ENCODE measurements around the gene CTSZ.

The CTSZ gene

DNA sequence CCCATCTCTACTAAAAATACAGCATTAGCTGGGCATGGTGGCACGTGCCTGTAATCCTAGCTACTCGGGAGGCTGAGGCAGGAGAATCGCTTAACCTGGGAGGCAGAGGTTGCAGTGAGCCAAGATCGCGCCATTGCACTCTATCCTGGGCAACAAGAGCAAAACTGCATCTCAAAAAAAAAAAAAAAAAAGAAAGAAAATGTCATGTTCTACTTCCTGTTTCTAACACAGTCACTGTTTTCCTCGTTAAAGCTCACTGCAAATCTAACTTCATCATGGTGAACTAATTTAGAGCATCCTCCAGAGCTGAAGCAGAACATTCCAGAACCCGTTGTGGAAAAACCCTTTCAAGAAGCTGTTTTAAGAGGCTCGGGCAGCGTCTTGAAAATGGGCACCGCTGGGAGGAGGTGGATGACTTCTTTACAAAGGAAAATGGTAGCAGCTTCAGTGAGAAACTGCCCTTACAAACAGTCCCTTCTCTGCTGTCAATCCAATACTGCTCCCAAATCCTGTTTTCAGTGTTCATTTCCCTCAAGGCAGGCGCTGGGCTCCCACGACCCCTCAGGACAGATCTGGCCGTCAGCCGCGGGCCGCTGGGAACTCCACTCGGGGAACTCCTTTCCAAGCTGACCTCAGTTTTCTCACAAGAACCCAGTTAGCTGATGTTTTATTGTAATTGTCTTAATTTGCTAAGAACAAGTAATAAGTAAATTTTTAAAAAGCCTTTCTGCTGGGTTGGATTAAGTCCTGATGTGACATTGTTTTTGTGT, 12.5 kb downstream of the CTSZ start:
- DNase-seq = no peak
- H3K36me3 ChIP-seq (ENCODE audit: insufficient read depth, low read length) = peaks cover 66% of the 10 kb centered on the region
- H3K4me2 ChIP-seq (ENCODE audit: insufficient read depth, low read length) = no peak overlapping the region
- H3K27ac ChIP-seq (ENCODE audit: low read length) = no peak overlapping the region
- H3K4me3 ChIP-seq (ENCODE audit: low read depth in 1 of 2, low read length in 2 of 2) = no peak overlapping the region
- H2AFZ ChIP-seq (ENCODE audit: low read depth, low read length) = no peak overlapping the region
- no peaks in the 10 kb centered on the region for H3K27me3 ChIP-seq (ENCODE audit: insufficient read depth, low read length, poor library complexity)
- ATAC-seq (ENCODE audit: insufficient read depth, low read depth) = no peak
- TF ChIP-seq EZH2 (IDR thresholded peaks at IDR 0.05; ENCODE audit: borderline replicate concordance, low read depth, low read length, severe bottlenecking) (no peak), CTCF (IDR thresholded peaks at IDR 0.05; ENCODE audit: borderline replicate concordance, extremely low read depth, low read length, poor library complexity, severe bottlenecking) (no peak)
- H3K4me1 ChIP-seq (ENCODE audit: insufficient read depth, low read length) = no peaks in the 10 kb centered on the region
- H3K9ac ChIP-seq (ENCODE audit: low read depth, low read length) = no peak overlapping the region
- H3K79me2 ChIP-seq (ENCODE audit: insufficient read depth, low read length) = no peaks in the 10 kb centered on the region
- H4K20me1 ChIP-seq (ENCODE audit: insufficient read depth, low read length) = peaks cover 14% of the 10 kb centered on the region; the same call in 1 of the 2 replicates
- no peaks in the 10 kb centered on the region for H3K9me3 ChIP-seq (ENCODE audit: insufficient read depth, low read length, severe bottlenecking)

- peaks cover 18% of the 10 kb centered on the region; the same call in 1 of the 2 replicates for H4K20me1 ChIP-seq (ENCODE audit: insufficient read depth, low read length)
- H3K9me3 ChIP-seq (ENCODE audit: insufficient read depth, low read length, severe bottlenecking) = no peaks in the 10 kb centered on the region
- no peak overlapping the region for H3K9ac ChIP-seq (ENCODE audit: low read depth, low read length)
- peaks cover 76% of the 10 kb centered on the region for H3K36me3 ChIP-seq (ENCODE audit: insufficient read depth, low read length)
- no peak overlapping the region for H3K27ac ChIP-seq (ENCODE audit: low read length)
- no peak overlapping the region for H3K4me3 ChIP-seq (ENCODE audit: low read depth in 1 of 2, low read length in 2 of 2)
- TF ChIP-seq EZH2 (IDR thresholded peaks at IDR 0.05; ENCODE audit: borderline replicate concordance, low read depth, low read length, severe bottlenecking) (no peak), CTCF (IDR thresholded peaks at IDR 0.05; ENCODE audit: borderline replicate concordance, extremely low read depth, low read length, poor library complexity, severe bottlenecking) (no peak)
- DNase-seq = no peak
- no peak overlapping the region for H3K4me2 ChIP-seq (ENCODE audit: insufficient read depth, low read length)
- H2AFZ ChIP-seq (ENCODE audit: low read depth, low read length) = no peak overlapping the region
- H3K4me1 ChIP-seq (ENCODE audit: insufficient read depth, low read length) = no peaks in the 10 kb centered on the region
- no peaks in the 10 kb centered on the region for H3K79me2 ChIP-seq (ENCODE audit: insufficient read depth, low read length)
- H3K27me3 ChIP-seq (ENCODE audit: insufficient read depth, low read length, poor library complexity) = no peaks in the 10 kb centered on the region
- ATAC-seq (ENCODE audit: insufficient read depth, low read depth) = no peak
Observed at GRCh38 chr20:58993332-58994248, 13.5 kb downstream of the CTSZ start.

DNA sequence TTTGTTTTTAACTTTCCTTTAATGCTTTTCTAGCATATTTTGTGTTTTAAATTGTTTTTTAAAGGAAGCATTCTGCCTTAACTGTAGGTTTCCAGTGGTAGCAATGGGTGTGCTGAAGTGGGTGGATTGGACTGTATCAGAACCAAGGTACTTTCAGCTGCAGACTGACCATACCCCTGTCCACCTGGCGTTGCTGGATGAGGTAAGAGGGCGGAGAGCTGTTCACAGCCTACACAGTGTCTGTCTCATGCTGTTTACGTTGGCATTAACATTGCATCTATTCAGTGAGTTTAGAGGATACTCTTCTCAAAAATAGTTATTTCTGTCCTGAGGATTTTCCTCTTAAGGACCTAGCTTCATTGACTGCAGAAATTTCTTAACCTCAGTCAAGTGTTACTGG, 14.1 kb downstream of the CTSZ start:
- ATAC-seq (ENCODE audit: insufficient read depth, low read depth) = no peak
- Histone ChIP-seq H3K4me1 (ENCODE audit: insufficient read depth, low read length) (no peaks in the 10 kb centered on the region), H3K4me2 (ENCODE audit: insufficient read depth, low read length) (no peak overlapping the region), H3K79me2 (ENCODE audit: insufficient read depth, low read length) (no peaks in the 10 kb centered on the region), H3K27ac (ENCODE audit: low read length) (no peak overlapping the region), H2AFZ (ENCODE audit: low read depth, low read length) (no peak overlapping the region), H3K36me3 (ENCODE audit: insufficient read depth, low read length) (peaks cover 83% of the 10 kb centered on the region), H3K27me3 (ENCODE audit: insufficient read depth, low read length, poor library complexity) (no peaks in the 10 kb centered on the region), H3K4me3 (ENCODE audit: low read depth in 1 of 2, low read length in 2 of 2) (no peak overlapping the region), H3K9ac (ENCODE audit: low read depth, low read length) (no peak overlapping the region), H4K20me1 (ENCODE audit: insufficient read depth, low read length) (peaks cover 24% of the 10 kb centered on the region; the same call in 1 of the 2 replicates), H3K9me3 (ENCODE audit: insufficient read depth, low read length, severe bottlenecking) (no peaks in the 10 kb centered on the region)
- DNase-seq = no peak
- no peak for TF ChIP-seq CTCF (IDR thresholded peaks at IDR 0.05; ENCODE audit: borderline replicate concordance, extremely low read depth, low read length, poor library complexity, severe bottlenecking)
- no peak for TF ChIP-seq EZH2 (IDR thresholded peaks at IDR 0.05; ENCODE audit: borderline replicate concordance, low read depth, low read length, severe bottlenecking)

Data from DND-41 (cell line).